Measurements from ENCODE around the gene NCKAP5L.

DNA sequence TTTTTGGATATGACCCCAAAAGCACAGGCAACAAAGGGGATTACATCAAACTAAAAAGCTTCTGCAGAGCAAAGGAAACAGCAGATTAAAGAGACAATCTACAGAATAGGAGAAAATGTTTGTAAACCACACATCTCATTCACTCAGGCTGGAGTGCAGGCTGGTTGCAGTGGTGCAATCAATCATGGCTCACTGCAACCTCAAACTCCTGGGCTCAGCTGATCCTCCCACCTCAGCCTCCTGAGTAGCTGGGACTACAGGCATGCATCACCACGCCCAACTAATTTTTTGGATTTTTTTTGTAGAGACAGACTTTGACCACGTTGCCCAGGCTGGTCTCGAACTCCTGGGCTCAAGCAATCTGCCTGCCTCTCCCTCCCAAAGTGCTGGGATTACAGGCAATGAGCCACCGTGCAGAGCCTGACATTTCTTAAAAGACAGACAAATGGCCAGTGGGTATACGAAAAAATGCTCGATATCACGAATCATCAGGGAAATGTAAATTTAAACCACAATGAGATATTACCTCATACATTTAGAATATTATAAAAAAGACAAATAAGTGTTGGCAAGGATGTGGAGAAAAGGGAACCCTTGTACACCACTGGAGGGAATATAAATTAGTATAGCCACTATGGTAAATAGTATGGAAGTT lies 9.8 kb downstream of the NCKAP5L start:
- TF ChIP-seq, protein P1, sequence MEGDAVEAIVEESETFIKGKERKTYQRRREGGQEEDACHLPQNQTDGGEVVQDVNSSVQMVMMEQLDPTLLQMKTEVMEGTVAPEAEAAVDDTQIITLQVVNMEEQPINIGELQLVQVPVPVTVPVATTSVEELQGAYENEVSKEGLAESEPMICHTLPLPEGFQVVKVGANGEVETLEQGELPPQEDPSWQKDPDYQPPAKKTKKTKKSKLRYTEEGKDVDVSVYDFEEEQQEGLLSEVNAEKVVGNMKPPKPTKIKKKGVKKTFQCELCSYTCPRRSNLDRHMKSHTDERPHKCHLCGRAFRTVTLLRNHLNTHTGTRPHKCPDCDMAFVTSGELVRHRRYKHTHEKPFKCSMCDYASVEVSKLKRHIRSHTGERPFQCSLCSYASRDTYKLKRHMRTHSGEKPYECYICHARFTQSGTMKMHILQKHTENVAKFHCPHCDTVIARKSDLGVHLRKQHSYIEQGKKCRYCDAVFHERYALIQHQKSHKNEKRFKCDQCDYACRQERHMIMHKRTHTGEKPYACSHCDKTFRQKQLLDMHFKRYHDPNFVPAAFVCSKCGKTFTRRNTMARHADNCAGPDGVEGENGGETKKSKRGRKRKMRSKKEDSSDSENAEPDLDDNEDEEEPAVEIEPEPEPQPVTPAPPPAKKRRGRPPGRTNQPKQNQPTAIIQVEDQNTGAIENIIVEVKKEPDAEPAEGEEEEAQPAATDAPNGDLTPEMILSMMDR (conservative IDR thresholded peaks at IDR 0.05; ENCODE audit: low read depth in 2 of 2), result no peak
- TF ChIP-seq JUNB (IDR thresholded peaks at IDR 0.05; ENCODE audit: unreplicated experiment) (no peak), POLR2AphosphoS5 (IDR thresholded peaks at IDR 0.05; ENCODE audit: low read depth) (no peak), EZH2phosphoT487 (IDR thresholded peaks at IDR 0.05; ENCODE audit: unreplicated experiment) (no peak), EZH2 (IDR thresholded peaks at IDR 0.05; ENCODE audit: low read depth, unreplicated experiment) (no peak), STAT1 (IDR thresholded peaks at IDR 0.05; ENCODE audit: unreplicated experiment) (no peak)
- TF ChIP-seq, protein P2, sequence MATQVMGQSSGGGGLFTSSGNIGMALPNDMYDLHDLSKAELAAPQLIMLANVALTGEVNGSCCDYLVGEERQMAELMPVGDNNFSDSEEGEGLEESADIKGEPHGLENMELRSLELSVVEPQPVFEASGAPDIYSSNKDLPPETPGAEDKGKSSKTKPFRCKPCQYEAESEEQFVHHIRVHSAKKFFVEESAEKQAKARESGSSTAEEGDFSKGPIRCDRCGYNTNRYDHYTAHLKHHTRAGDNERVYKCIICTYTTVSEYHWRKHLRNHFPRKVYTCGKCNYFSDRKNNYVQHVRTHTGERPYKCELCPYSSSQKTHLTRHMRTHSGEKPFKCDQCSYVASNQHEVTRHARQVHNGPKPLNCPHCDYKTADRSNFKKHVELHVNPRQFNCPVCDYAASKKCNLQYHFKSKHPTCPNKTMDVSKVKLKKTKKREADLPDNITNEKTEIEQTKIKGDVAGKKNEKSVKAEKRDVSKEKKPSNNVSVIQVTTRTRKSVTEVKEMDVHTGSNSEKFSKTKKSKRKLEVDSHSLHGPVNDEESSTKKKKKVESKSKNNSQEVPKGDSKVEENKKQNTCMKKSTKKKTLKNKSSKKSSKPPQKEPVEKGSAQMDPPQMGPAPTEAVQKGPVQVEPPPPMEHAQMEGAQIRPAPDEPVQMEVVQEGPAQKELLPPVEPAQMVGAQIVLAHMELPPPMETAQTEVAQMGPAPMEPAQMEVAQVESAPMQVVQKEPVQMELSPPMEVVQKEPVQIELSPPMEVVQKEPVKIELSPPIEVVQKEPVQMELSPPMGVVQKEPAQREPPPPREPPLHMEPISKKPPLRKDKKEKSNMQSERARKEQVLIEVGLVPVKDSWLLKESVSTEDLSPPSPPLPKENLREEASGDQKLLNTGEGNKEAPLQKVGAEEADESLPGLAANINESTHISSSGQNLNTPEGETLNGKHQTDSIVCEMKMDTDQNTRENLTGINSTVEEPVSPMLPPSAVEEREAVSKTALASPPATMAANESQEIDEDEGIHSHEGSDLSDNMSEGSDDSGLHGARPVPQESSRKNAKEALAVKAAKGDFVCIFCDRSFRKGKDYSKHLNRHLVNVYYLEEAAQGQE (IDR thresholded peaks at IDR 0.05; ENCODE audit: unreplicated experiment), result no peak
- TF ChIP-seq, protein P3, sequence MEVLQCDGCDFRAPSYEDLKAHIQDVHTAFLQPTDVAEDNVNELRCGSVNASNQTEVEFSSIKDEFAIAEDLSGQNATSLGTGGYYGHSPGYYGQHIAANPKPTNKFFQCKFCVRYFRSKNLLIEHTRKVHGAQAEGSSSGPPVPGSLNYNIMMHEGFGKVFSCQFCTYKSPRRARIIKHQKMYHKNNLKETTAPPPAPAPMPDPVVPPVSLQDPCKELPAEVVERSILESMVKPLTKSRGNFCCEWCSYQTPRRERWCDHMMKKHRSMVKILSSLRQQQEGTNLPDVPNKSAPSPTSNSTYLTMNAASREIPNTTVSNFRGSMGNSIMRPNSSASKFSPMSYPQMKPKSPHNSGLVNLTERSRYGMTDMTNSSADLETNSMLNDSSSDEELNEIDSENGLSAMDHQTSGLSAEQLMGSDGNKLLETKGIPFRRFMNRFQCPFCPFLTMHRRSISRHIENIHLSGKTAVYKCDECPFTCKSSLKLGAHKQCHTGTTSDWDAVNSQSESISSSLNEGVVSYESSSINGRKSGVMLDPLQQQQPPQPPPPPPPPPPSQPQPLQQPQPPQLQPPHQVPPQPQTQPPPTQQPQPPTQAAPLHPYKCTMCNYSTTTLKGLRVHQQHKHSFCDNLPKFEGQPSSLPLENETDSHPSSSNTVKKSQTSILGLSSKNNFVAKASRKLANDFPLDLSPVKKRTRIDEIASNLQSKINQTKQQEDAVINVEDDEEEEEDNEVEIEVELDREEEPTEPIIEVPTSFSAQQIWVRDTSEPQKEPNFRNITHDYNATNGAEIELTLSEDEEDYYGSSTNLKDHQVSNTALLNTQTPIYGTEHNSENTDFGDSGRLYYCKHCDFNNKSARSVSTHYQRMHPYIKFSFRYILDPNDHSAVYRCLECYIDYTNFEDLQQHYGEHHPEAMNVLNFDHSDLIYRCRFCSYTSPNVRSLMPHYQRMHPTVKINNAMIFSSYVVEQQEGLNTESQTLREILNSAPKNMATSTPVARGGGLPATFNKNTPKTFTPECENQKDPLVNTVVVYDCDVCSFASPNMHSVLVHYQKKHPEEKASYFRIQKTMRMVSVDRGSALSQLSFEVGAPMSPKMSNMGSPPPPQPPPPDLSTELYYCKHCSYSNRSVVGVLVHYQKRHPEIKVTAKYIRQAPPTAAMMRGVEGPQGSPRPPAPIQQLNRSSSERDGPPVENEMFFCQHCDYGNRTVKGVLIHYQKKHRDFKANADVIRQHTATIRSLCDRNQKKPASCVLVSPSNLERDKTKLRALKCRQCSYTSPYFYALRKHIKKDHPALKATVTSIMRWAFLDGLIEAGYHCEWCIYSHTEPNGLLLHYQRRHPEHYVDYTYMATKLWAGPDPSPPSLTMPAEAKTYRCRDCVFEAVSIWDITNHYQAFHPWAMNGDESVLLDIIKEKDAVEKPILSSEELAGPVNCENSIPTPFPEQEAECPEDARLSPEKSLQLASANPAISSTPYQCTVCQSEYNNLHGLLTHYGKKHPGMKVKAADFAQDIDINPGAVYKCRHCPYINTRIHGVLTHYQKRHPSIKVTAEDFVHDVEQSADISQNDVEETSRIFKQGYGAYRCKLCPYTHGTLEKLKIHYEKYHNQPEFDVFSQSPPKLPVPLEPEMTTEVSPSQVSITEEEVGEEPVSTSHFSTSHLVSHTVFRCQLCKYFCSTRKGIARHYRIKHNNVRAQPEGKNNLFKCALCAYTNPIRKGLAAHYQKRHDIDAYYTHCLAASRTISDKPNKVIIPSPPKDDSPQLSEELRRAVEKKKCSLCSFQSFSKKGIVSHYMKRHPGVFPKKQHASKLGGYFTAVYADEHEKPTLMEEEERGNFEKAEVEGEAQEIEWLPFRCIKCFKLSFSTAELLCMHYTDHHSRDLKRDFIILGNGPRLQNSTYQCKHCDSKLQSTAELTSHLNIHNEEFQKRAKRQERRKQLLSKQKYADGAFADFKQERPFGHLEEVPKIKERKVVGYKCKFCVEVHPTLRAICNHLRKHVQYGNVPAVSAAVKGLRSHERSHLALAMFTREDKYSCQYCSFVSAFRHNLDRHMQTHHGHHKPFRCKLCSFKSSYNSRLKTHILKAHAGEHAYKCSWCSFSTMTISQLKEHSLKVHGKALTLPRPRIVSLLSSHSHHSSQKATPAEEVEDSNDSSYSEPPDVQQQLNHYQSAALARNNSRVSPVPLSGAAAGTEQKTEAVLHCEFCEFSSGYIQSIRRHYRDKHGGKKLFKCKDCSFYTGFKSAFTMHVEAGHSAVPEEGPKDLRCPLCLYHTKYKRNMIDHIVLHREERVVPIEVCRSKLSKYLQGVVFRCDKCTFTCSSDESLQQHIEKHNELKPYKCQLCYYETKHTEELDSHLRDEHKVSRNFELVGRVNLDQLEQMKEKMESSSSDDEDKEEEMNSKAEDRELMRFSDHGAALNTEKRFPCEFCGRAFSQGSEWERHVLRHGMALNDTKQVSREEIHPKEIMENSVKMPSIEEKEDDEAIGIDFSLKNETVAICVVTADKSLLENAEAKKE (CRISPR knock-in tag; IDR thresholded peaks at IDR 0.05), result no peak

Measured in GM23338 (cell line).